Stimulated activated CD8-positive, alpha-beta memory T cell treated with anti-CD3 and anti-CD28 coated beads, Interleukin-2, amount 100 ng/mL, for 48 hours (primary cell): ENCODE measurements around the gene CSTB.

ENCODE experiments used
- DNase-seq, 2 donors: peaks; one replicate each; pipeline ENCODE4 v3.0.0-alpha.2; 2020; ENCODE audit warnings: low read depth in 2 of 2

Gene CSTB

DNA sequence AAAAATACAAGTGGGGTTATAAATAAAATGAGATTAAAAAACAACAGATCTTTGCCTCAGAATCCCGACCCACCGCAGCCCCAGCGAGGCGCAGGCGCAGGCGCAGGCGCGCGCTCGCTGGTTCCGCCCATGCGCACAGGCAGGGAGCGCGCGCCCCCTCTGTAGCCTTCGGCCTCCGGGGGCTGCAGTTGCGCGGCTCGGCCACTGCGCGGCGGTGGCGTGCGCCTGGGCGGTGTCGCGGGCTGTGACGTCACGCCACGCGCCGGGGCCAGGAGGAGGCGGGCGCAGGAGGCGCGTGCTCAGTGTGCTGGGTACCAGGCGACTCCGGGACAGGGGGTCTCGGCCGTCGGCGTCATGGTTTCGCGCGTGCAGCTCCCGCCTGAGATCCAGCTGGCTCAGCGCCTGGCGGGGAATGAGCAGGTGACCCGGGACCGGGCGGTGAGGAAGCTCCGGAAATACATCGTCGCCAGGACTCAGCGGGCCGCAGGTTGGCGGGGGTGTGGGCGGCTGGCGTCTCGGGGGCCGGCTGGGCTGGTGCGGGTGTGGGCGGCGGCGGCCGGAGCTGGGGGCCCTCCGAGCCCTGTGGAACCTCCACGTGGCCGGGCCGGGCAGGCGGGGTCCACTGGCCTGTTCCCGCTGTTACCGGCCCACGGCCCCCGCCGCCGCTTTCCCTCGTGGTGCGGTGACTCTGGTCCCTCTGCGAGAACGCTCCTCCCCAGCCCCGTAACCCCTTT, 13.3 kb upstream of the CSTB start, which contains the start of gene RRP1:
RRP1 (plus strand) TSS at position 302 of the 734 bp plus-strand sequence; CDS start at position 355, 53 bp downstream.
- DNase-seq, result peak; percentile 89 to 91

DNA sequence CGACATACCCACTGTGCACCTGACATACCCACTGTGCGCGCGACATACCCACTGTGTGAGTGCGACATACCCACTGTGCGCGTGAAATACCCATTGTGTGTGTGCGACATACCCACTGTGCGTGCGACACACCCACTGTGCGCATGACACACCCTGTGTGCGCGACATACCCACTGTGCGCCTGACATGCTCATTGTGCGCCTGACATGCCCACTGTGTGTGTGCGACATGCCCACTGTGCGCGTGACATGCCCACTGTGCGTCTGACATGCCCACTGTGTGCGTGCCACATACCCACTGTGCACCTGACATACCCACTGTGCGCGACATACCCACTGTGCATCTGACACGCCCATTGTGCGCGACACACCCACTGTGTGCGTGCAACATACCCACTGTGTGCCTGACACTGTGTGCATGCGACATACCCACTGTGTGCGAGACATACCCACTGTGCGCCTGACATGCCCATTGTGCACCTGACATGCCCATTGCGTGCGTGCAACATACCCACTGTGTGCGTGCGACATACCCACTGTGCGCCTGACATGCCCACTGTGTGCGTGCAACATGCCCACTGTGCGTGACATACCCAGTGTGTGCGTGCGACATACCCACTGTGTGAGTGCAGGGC, 10.8 kb upstream of the CSTB start:
- no peak for DNase-seq

DNA sequence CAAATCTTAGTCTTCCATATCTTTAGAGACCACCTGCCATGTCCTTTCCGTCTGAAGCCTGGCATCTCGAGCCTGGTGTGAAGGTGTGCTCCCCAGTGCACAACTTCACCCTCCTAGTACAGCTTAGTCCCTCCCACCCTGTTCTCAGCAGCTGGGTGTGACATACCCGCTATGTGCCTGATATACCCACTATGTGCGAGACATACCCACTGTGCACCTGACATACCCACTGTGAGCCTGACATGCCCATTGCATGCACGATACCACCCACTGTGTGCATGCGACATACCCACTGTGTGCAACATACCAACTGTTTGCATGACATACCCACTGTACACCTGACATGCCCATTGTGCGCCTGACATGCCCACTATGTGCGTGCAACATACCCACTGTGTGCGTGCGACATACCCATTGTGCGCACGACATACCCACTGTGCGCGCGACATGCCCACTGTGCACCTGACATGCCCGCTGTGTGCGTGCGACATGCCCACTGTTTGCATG, 10.2 kb upstream of the CSTB start:
- no peak for DNase-seq

DNA sequence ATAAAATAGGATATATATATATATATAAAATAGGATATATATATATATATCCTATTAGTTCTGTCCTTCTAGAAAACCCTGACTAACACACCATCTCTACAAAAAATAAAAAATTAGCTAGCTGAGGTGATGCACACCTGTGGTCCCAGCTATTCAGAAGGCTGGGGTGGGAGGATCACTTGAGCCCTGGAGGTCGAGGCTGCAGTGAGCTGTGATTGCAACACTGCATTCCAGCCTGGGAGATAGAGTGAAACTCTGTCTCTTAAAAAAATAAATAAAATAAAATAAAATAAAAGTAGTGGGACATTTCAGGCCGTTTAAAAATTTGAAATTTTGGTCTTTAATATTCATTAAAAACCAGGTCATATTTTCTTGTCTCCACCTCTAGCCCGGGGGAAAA, 9.0 kb upstream of the CSTB start:
- DNase-seq, result no peak

DNA sequence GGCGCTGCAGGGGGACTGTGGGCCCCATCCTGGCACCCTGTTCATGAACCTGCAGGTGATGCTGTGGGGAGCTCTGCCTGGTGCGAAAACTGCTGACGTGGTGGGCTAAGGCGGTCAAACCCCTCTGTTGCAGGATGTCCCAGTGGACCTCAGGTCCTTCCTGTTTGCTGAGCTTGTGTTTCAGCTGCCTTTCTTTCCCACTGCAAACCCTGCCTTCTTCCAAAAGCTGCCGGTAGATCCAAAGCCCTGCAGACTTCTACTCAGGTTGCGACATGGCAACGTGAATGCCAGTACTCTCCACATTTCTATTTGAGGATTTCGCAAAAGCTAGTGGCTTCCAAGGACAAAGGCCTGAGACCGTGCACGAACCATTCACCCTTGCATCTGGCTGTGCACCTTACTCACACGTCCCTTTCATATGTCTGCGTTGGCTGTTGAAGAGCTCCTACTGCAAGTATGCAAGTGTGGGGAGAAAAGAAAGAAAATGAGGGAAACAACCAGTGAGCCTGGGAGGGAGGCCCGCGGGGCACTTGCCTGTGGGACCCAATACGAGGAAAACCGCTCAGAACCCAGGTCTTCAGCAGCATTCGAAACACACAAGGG, 7.1 kb upstream of the CSTB start:
- no peak for DNase-seq

DNA sequence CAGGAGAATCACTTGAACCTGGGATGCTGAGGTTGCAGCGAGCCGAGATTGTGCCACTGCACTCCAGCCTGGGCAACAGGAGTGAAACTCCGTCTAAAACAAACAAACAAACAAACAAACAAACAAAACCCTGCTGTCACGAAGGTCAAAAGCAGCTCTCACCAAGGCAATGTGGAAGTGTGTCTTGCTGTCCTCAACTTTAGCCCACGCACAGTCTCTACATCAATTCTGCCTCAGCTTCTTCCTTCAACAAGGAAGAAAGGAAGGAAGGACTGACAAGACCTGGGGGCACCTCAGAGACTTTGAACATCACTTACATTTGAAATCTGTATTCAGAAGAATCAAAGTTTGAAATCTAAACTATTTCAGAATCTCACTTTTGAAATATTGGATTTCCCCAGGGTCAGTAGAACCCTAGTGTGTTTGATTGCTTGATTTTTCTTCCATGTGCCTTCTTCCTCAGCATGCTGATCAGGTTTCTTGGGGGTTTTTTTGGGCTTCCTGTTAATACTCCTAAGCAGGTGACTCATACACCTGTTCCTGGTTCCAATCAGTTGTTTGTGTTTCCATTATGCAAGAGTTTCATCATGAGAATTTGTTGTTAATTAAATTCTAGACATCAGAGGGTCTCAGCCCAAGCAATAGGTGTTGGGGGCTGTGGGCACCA, 6.5 kb upstream of the CSTB start:
- DNase-seq, result no peak

DNA sequence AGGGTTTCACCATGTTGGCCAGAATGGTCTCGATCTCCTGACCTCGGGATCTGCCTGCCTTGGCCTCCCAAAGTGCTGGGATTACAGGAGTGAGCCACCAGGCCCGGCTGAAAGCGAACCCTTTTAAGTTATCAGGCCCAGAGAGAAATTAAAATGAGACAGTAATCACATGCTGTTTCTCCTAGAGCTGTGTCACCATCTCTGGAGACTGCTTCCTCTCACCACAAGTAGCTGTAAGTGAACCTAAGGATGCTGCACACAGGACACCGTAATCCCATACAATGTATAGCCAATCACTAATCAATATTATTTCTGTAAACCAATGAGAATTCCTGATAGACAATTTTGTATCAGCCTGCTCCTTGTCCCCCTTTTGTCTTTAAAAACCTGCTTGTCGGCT, 5.7 kb upstream of the CSTB start:
- no peak for DNase-seq

DNA sequence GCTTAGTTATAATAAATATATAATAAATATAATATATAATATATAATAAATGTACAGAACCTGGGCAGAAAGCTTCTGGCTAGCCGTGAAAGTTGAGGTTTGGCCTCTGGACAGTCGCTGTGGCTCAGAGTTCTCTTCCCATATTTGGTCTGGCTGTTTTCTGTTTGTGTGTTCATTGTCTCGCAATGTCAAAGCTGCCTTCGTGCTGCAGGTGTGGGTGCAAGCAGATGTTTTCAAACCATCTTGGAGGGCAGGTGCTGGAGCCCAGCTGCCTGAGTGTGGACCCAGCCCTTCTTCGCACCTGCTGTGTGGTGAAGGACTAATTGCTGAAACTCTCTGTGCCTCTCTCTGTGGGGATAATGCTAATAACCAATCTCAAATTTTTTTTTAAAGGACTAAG, 3.6 kb upstream of the CSTB start:
- no peak for DNase-seq

DNA sequence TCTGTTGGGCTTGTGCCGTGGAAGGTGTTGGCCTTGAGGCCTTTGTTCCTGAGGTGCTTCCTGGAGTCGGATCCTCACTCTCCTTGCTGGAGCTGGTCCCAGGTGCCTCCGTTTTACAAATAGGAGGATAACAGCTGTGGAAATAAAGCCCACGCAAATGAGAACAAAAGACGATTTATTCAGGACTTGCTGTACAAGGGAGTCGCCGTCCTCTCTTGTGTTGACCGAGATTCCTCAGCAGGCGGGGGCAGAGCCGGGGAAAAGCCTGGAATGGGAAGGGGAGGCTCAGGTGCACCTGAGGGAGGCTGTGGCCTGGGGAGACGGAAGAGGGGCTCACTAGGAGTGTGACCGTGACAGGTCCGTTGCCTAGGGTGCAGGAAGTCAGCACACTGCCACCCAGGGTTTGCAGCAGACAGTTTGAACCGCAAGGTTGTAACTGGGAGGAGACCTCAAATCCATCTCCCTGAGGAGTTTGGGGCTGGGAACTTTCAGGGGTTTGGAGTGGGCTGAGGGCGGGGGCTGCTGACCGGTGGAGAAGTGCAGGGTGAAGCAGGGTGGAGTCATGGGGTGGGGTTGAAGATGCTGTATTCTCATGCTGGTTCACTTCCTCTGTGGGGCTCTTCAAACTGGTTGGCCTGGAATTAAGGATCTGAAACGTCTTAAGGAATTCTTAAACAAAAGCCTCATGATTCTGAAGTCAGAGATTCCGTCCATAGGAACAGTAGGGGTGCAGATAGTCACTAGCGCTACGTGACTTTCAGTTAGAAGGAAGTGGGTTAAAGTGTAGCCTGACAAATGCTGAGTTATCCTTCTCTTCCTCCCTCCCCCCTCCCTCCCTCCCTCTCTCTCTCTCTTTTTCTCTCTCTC, 2.6 kb upstream of the CSTB start:
- DNase-seq, result no peak

DNA sequence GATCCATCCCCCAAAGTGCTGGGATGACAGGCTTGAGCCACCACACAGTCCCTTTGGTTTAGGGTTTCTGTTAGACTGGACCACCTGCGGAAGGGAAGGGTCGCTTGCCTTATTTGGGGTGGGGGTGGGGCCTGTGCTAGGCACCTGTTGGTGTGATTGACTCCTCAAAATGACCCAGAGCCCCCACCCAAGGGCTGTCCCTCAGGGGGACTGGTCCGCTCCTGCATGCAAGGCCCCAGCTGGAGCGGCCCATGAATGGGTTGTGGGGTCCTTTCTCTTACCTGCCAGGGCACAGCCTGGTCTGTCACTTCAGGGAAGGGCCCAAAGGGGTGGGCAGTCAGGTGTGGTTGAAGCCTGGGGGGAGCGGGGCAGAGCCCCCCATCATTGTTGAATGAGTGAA, 1.8 kb upstream of the CSTB start:
- DNase-seq, result no peak

DNA sequence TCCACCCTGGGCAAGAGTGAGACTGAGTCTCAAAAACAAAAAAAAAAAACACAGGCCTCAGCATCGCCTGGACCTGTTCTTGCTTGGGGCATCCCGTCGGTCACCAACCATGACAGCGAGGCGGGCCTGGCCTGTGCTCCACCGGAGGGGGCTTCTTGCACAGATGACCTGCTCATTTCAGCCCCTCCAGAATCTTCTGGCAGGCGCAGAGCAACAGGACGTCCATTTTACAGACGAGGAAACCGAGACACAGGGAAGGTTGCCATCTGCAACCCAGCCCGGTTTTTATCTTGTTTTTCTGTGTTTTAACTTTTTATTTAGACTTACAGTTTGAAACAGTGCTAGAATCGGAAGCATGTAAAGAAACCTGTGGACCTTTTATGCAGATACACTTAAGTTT, 918 bp downstream of the CSTB start:
- no peak for DNase-seq

DNA sequence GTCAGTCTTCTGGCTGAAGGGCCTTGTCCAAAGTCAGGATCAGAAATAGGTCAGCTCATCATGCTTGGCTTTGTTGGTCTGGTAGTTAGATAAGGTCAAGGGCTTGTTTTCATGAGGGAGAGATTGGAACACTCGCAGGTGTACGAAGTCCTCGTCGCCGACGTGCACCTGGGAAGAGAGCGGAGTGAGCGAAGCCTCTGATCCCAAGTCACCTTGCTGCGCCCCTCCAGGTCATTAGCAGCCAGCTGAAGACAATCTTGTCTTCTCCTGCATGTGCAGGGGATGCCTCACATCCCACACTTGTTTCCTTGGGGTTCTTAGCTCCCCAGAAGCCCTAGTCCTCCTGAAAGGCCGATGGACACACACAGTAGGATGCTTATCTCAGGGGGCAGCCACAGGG, 1.9 kb downstream of the CSTB start:
- DNase-seq, result no peak

DNA sequence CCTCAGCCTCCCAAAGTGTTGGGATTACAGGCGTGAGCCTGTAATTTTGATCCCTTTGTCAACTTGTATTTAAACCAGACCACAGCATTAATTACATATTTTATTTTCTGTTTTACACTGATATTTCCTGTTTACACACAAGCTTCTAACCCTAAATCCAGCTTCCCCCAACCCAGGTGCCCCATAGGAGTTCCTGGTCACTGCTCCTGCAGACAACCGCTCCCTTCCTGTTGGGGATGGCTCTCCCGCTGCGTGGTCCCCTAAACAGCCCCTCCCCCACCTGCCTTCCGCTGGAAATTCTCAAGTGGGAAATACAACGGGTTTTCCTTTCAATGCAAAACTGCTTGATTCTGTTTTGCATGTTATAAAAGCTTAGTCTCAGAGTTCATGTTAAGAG, 3.7 kb downstream of the CSTB start:
- no peak for DNase-seq

DNA sequence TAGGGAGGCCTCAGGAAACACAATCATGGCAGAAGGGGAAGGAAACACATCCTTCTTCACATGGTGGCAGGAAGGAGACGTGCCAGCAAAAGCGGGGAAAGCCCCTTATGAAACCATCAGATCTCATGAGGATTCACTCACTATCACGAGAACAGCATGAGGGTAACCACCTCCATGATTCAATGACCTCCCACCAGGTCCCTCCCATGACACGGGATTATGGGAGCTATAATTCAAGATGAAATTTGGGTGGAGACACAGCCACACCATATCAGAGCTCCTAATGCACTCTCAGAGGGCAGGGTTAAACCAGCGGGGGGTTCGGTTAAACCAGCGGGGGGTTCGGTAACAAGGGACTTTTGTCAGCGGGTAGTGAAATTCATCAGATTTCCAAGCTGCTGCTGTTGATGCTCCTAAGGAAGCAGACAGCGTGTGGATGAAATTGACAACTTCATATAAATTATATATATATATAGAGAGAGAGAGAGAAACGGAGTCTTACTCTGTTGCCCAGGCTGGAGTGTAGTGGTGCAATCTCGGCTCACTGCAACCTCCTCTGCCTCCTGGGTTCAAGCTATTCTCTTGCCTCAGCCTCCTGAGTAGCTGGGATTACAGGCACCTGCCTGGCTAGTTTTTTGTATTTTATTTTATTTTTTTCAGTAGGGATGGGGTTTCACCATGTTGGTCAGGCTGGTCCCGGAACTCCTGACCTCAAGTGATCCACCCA, 4.2 kb downstream of the CSTB start:
- DNase-seq, result no peak

DNA sequence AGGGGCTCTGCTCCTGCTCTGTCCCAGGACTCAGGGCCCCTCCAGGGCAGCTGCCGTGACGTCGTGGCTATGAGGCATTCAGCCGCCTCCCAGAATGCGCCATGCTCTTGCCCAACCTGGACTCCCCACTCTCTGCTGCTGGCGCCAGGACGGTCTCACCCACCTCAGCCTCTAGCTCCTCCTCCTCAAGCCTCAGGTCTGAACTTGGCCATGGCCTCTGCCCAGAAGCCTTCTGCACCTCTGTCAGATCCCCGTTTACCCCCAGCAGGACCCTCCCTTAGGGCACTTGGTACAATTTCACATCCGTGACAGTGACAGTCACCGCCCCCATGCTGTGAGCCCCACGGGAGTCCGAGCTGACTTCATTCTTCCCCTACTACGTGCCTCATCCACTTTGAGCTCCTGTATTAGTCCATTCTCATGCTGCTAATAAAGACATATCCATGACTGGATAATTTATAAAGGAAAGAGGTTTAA, 4.9 kb downstream of the CSTB start:
- no peak for DNase-seq

DNA sequence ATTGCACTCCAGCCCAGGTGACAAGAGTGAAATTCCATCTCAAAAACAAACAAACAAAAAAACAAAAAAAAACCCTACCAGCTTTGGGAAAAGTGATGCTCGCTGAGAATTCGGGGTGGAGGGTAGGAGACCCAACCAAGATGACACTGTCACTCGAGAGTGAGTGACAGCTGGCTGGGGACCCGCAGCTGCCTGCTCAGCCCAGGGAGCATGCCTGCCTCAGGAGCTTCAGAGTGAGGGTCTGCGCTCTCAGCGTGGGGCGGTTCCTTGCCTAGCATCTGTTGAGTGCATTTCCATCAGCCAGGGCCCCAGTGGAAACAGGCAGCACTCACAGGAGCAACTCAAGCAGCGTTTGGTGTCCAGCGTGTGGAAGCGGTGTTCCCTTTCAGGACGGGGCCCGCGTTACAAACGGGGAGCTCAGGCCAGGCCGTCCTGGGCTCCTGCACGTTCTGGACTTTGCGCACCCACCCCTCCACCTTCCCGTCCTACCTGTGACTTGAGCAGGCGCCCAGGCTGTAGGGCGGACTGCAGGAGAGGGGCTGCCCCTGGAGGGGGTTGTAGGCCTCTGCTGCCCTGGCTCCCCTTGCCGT, 5.9 kb downstream of the CSTB start:
- DNase-seq, result no peak

DNA sequence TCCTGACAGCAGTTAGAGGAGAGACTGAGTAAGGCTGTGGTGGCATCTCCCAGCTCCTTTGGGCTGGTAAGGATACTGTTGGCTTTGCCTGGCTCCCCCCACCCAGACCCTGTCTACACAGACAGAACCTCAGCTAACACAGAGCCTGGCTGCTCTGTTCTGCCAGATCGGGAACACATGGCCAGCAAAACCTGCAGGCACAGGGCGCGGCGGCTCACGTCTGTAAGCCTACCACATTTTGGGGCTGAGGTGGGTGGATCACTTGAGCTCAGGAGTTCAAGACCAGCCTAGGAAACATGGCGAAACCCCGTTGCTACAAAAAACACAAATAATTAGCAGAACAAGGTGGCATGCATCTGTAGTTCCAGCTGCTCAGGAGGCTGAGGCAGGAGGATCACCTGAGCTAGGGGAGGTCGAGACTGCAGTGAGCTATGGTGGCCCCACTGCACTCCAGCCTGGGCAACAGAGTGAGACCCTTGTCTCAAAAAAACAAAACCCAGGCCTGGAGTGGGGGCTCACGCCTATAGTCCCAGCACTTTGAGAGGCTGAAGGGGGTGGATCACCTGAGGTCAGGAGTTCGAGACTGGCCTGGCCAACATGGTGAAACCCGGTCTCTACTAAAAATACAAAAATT, 6.7 kb downstream of the CSTB start:
- DNase-seq, result no peak

DNA sequence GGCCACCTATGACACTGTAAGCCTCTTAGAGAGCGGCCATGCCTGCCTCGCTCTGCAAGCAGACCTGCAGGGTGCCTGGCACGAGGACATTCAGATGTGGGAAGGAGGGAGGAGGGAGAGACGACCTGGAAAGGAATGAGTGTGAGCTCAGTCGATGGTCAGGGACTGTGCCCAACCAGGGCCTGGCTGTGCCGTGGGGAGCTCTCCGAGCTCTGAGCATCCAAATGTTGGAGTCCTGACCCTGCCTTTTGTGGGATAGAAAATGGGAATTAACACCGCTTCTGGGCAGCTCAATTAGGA, 7.3 kb downstream of the CSTB start:
- DNase-seq, result no peak

DNA sequence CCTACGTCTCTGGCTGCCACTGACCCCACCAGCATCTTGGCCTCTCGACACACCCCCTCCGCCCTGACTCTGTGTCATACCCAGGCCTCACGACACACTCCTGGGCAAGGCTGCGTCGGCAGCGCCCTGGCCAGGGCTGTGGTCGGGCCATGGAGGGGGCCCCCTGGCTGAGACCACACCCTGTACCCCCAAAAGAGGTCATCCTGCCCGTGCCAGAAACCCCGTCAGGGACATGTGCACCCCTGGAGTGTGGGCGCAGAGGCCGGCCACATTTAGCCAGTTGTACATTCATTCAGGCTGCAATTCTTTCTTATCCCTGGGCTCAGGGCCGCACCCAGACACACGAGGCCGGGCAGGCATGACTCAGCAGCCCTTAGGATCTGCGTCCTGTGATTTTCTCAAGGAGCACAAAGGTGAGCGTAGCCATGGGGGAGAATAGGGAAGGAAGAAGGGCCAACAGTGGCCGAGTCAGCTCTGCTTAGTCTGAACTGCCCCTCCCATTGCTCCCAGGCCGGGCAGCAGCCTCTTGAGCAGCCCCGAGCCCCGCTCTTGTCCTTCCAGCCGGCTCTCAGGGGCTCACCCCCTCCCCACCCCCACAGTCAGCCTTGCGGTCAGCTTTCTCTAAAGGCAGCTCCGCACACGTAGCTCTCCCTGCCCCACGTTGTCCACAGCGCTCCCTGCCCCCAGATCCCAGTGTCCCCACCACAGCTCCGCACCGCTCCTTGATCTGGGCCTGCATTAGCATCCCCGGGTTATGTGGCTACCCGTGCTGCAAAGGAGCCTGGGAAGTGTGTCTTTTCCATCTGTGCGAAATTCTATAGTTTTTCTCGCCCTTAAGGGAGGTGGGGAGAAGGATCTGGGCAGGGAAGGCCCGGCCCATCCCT, 7.9 kb downstream of the CSTB start:
- DNase-seq, result no peak
